GM19238 (cell line): ENCODE results near the gene IFNLR1.

Experiments
- DNase-seq: peaks from one replicate; pipeline ENCODE4 v3.0.0; 2011; ENCODE audit warnings: low spot score; ENCODE audit not compliant: insufficient read length

IFNLR1 gene

GRCh38 chr1:24206083-24206464, 19.0 kb upstream of the IFNLR1 start:
- DNase-seq: no peak

GRCh38 chr1:24205345-24206082, 18.4 kb upstream of the IFNLR1 start:
- DNase-seq: no peak

GRCh38 chr1:24204116-24204515, 17.0 kb upstream of the IFNLR1 start:
- no peak for DNase-seq

DNA sequence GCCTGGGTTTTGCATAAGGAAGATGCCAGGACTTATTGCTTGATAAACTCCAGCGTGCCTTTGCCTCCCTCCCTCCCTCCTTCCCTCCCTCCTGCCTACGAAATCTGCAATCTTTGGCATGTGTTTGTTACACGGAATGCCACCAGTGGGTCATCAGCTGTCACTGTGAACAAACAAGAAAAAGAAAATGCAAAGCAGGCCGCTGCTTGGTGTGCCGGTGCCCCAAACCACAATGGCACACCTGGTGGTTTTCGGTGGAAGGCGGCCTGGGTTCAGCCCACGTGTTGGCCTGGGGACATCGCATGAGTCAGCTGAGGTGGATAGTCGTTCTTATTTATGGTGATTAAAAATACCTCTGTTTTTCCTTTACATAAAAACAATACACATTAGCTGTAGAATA, 16.3 kb upstream of the IFNLR1 start:
- DNase-seq: no peak

DNA sequence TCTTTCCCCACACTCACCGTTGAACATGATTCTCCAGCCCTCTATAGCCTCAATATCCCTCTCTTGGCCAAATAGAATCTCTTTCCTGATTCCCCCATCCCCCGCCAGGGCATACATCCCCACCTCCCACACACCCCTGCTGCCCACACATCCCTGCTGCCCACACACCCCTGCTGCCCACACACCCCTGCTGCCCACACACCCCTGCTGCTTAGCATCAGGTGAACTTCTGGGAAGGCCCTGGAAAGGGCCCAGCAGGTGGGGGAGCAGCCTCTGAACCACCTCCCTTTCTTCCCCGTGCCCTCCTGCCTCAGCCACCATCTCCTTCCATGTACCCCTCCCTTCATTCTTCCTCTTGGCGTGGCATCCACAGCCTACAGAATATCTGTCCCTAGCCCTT, 15.9 kb upstream of the IFNLR1 start:
- no peak for DNase-seq

DNA sequence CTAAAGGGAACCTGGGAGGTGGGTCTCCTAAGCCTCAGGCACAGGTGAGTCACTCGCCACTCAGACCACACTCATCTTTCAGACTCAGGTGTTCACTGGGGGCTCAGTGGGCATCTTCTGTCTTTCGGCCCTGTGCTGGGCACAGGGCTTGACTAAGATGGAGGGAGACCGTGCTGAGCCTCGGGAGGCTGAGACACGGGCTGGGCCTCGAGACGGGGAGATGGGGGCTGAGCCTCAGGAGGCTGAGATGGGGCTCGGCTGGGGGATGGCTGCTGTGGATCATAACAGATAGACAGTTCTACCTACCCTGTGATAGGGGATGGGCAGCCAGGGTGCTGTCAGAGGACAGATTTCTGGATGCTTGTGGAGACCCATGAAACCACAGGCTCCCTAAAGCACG, 15.5 kb upstream of the IFNLR1 start:
- no peak for DNase-seq

DNA sequence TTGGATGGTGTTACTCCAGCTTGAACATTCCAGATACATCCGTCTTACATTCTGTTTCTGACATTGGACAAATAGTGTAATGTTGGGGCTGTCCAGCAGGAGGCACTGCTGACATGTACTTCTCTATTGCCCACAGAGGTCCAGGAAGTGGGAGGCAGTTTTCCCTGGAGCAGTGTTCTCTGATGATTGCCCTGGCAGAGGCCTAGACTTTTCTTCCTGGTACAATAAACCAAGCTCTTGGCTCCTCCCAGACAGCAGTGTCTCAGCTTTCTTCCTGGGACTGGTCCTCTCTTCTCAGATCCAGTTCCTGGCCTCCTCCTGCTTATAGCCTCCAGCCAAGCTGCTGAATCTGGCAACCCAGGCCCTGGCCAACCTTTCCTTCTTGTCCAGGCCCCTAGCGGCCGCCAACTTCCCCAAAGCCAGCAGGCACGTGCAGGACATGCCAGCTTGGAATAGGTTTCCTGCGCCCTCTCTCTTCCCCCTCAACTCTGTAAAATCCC, 14.9 kb upstream of the IFNLR1 start:
- no peak for DNase-seq

GRCh38 chr1:24199291-24199900, 12.3 kb upstream of the IFNLR1 start:
- peak; percentile 63 for DNase-seq

GRCh38 chr1:24198766-24199165, 11.7 kb upstream of the IFNLR1 start:
- no peak for DNase-seq

DNA sequence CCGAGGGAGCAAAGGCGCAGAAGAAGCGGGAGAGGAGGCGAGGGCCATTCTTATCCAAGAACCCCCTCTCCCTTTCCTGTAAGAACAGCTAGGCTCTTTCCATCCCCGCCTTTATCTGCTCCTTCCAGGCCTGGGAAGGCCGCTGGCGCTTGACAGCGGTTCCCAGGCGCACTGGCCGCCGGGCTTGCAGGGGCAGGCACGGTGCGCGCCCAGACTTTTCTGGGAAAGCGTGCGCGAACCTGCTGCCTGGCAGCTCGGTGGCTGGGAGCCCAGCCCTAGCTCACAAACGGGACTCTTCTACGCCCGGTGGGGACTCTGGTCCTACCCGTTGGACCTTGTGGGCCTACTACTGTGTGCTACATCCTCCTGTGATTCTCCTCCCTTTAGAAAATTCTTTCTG, 8.8 kb upstream of the IFNLR1 start:
- no peak for DNase-seq

GRCh38 chr1:24195136-24195535, 8.0 kb upstream of the IFNLR1 start:
- no peak for DNase-seq

DNA sequence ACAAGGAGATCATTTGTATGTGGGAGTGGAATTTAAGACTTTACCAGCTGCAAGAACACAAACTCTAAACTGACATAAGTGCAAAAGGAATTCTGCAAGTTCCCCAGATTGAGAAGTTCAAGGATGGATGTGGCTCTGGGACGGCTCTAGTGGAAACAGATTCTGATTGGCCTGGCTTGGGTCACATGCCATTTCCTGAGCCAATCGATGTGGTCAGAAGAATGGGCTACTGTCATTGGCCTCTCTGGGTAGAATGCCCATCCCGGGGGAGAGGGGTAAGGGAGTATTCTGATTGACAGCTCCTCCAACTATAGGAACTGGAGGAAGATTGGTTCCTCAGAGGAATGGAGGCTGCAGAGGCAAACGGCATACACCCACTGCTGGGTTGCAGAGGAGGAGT, 6.0 kb upstream of the IFNLR1 start:
- no peak for DNase-seq

GRCh38 chr1:24191860-24192259, 4.8 kb upstream of the IFNLR1 start:
- DNase-seq: peak; percentile 32

GRCh38 chr1:24190983-24191461, 3.9 kb upstream of the IFNLR1 start:
- peak; percentile 52 for DNase-seq

- DNase-seq: peak; percentile 35
These were observed 2.4 kb upstream of the IFNLR1 start for GRCh38 chr1:24189528-24189927.

DNA sequence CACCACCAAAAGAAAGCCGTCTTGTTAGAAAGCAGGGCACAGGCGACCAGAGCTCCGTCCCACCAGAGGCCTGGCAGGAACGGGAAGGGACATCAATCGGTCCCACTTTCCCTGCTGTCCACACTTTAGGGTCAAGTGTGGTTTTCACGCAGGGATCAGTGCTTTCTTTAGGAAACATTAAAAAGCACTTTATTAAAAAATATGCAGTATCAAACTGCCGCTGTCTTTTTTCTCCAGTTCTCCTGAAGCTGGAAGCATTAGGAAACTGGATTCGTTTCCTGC, 437 bp downstream of the IFNLR1 start:
- DNase-seq: no peak

GRCh38 chr1:24186031-24186710, 918 bp downstream of the IFNLR1 start:
- no peak for DNase-seq

DNA sequence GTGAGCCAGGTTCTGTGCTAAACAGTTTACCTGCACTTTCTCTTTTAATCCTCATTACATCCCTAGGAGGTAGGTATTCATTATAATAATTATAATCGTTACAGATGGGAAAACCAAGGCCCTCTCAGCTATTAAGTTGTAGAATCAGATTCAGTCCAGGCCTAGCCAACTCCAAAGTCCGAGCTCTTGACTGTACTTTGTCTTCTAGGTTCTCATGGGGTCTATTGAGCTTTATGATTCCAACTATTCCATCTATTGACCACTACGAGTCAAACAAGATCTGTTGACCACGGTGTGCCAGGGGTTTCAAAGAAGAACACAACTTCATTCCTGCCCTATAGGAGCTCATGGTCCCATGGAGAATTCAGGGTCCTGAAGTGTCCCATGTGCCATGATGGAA, 2.0 kb downstream of the IFNLR1 start:
- no peak for DNase-seq

GRCh38 chr1:24182061-24182460, 5.0 kb downstream of the IFNLR1 start:
- no peak for DNase-seq

DNA sequence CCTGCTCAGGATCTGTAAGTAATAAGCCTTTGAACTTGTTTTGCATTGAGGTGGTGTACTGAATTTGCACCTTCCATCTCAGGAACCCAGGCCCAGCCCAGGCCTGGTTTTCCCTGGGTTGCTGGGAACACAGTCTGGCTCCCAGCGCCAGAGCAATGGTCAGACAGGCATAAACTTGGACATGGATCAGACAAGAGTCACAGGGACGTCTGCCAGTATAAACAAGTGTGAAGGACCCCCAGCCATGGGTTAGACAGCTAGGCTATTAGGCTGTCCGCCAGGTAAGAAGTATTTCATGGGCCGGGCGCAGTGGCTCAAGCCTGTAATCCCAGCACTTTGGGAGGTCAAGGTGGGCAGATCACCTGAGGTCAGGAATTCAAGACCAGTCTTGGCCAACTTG, 5.5 kb downstream of the IFNLR1 start:
- DNase-seq: no peak

GRCh38 chr1:24180676-24181075, 6.4 kb downstream of the IFNLR1 start:
- DNase-seq: no peak

- DNase-seq: no peak
These were observed 7.7 kb downstream of the IFNLR1 start for GRCh38 chr1:24179251-24179840.
